Astrocyte (in vitro differentiated cells and primary cell): ENCODE measurements around the gene NARS2. TPM values are rescaled to one million over a fixed set of nuclear protein-coding genes. Genes with fewer than 3 reads are reported as not detected.
A peak's percentile ranks its signal among the peaks of the same experiment; 100 is the strongest.

Experiments
- DNase-seq: peaks from one replicate; pipeline ENCODE4 v3.0.0-alpha.2; 2010; ENCODE audit warnings: low read depth
- FAIRE-seq: peaks from 2 replicates; lab custom pipeline; 2011; peaks lifted over from hg19 to GRCh38; lab: Jason Lieb, UNC
- H2AFZ ChIP-seq: 2 replicates; pipeline ENCODE4 v1.6.0; 2012; ENCODE audit warnings: low read depth, low read length, inconsistent platforms
- H3K27ac ChIP-seq: 2 replicates; pipeline ENCODE4 v1.5.1; 2011; ENCODE audit warnings: low read depth, low read length, inconsistent platforms
- H3K27me3 ChIP-seq: 2 replicates; pipeline ENCODE4 v1.6.0; 2011; ENCODE audit warnings: low read length, inconsistent platforms; ENCODE audit not compliant: insufficient read depth
- H3K36me3 ChIP-seq: 2 replicates; pipeline ENCODE4 v1.5.1; 2011; ENCODE audit warnings: low read length, inconsistent platforms; ENCODE audit not compliant: insufficient read depth
- H3K4me1 ChIP-seq: 2 replicates; pipeline ENCODE4 v1.5.1; 2011; ENCODE audit warnings: low read length, inconsistent platforms; ENCODE audit not compliant: insufficient read depth
- H3K4me2 ChIP-seq: 2 replicates; pipeline ENCODE4 v1.6.0; 2012; ENCODE audit warnings: low read length, inconsistent platforms
- H3K4me3 ChIP-seq: 2 replicates; pipeline ENCODE4 v1.5.1; 2011; ENCODE audit warnings: low read depth, mild to moderate bottlenecking, low read length, inconsistent platforms; ENCODE audit not compliant: insufficient read depth
- H3K79me2 ChIP-seq: 2 replicates; pipeline ENCODE4 v1.6.0; 2012; ENCODE audit warnings: mild to moderate bottlenecking, low read length, inconsistent platforms; ENCODE audit not compliant: insufficient read depth
- H3K9ac ChIP-seq: 2 replicates; pipeline ENCODE4 v1.6.0; 2012; ENCODE audit warnings: mild to moderate bottlenecking, low read length, inconsistent platforms
- H3K9me3 ChIP-seq: 2 replicates; pipeline ENCODE4 v1.5.1; 2012; ENCODE audit warnings: low read depth, mild to moderate bottlenecking, low read length, inconsistent platforms; ENCODE audit not compliant: insufficient read depth
- H4K20me1 ChIP-seq: 2 replicates; pipeline ENCODE4 v1.6.0; 2012; ENCODE audit warnings: low read length, inconsistent platforms; ENCODE audit not compliant: insufficient read depth
- H3K27ac Mint-ChIP-seq: one replicate; pipeline ENCODE4 v1.8.0; 2021; ENCODE audit warnings: mild to moderate bottlenecking, mixed read lengths; ENCODE audit not compliant: unreplicated experiment
- H3K27me3 Mint-ChIP-seq: one replicate; pipeline ENCODE4 v1.8.0; 2021; ENCODE audit warnings: low read depth, mixed read lengths; ENCODE audit not compliant: unreplicated experiment
- H3K36me3 Mint-ChIP-seq: one replicate; pipeline ENCODE4 v1.8.0; 2021; ENCODE audit warnings: low read depth, mixed read lengths; ENCODE audit not compliant: unreplicated experiment
- H3K4me1 Mint-ChIP-seq: one replicate; pipeline ENCODE4 v1.8.0; 2021; ENCODE audit warnings: low read depth, mixed read lengths; ENCODE audit not compliant: unreplicated experiment
- H3K4me3 Mint-ChIP-seq: one replicate; pipeline ENCODE4 v1.8.0; 2021; ENCODE audit warnings: mild to moderate bottlenecking, moderate library complexity, mixed read lengths; ENCODE audit not compliant: unreplicated experiment
- H3K9me3 Mint-ChIP-seq: one replicate; pipeline ENCODE4 v1.8.0; 2021; ENCODE audit warnings: mild to moderate bottlenecking, mixed read lengths; ENCODE audit not compliant: unreplicated experiment
- CTCF ChIP-seq: IDR thresholded peaks from 2 replicates; pipeline ENCODE4 v1.5.1; 2011; ENCODE audit warnings: low read depth, mild to moderate bottlenecking, inconsistent platforms, low read length, moderate library complexity; ENCODE audit not compliant: insufficient read depth
- EZH2 ChIP-seq: IDR thresholded peaks from 2 replicates; pipeline ENCODE4 v1.6.1; 2012; ENCODE audit warnings: mild to moderate bottlenecking, low read length, inconsistent platforms; ENCODE audit not compliant: insufficient read depth
- total RNA-seq: library from RNA; stranded (reverse); gene quantifications from 2 replicates; pipeline ENCODE4 v1.2.1, GENCODE V29; 2021

Gene NARS2
- total RNA-seq, 1 donor from 2014 or later, result 10.1 TPM

- Mint-ChIP-seq H3K9me3 (peaks cover 1% of the 10 kb centered on the region), H3K27ac (no peak overlapping the region), H3K27me3 (no peaks in the 10 kb centered on the region), H3K4me3 (no peak overlapping the region), H3K36me3 (no peaks in the 10 kb centered on the region), H3K4me1 (peaks cover 17% of the 10 kb centered on the region)
- Histone ChIP-seq H4K20me1 (no peaks in the 10 kb centered on the region), H3K4me2 (no peak overlapping the region), H3K27me3 (no peaks in the 10 kb centered on the region), H3K36me3 (no peaks in the 10 kb centered on the region), H3K79me2 (no peaks in the 10 kb centered on the region), H3K9me3 (no peaks in the 10 kb centered on the region), H3K27ac (no peak overlapping the region), H3K9ac (no peak overlapping the region), H2AFZ (no peak overlapping the region), H3K4me1 (no peaks in the 10 kb centered on the region), H3K4me3 (no peak overlapping the region)
- TF ChIP-seq CTCF, result no peak
- TF ChIP-seq EZH2, result no peak
- DNase-seq, result peak; percentile 16
- no peak for FAIRE-seq
Measured at GRCh38 chr11:78449866-78450265, 124.8 kb downstream of the NARS2 start.

GRCh38 chr11:78446210-78446609 lies 128.5 kb downstream of the NARS2 start:
- Mint-ChIP-seq H3K4me1 (peaks cover 7% of the 10 kb centered on the region), H3K4me3 (no peak overlapping the region), H3K9me3 (no peaks in the 10 kb centered on the region), H3K27me3 (no peaks in the 10 kb centered on the region), H3K36me3 (peaks cover 4% of the 10 kb centered on the region), H3K27ac (no peak overlapping the region)
- DNase-seq (no peak), FAIRE-seq (no peak)
- H3K9me3 ChIP-seq, result no peaks in the 10 kb centered on the region
- TF ChIP-seq CTCF (no peak), EZH2 (no peak)
- no peak overlapping the region for H3K27ac ChIP-seq
- H3K36me3 ChIP-seq, result peaks cover 3% of the 10 kb centered on the region
- H4K20me1 ChIP-seq, result no peaks in the 10 kb centered on the region
- H2AFZ ChIP-seq, result no peak overlapping the region
- H3K79me2 ChIP-seq, result no peaks in the 10 kb centered on the region
- H3K9ac ChIP-seq, result no peak overlapping the region
- H3K4me3 ChIP-seq, result no peak overlapping the region
- H3K4me1 ChIP-seq, result no peaks in the 10 kb centered on the region
- no peaks in the 10 kb centered on the region for H3K27me3 ChIP-seq
- no peak overlapping the region for H3K4me2 ChIP-seq

- Histone ChIP-seq H3K9me3 (no peaks in the 10 kb centered on the region), H3K27ac (no peak overlapping the region), H3K9ac (no peak overlapping the region), H3K27me3 (no peaks in the 10 kb centered on the region), H4K20me1 (no peaks in the 10 kb centered on the region), H3K36me3 (peaks cover 3% of the 10 kb centered on the region), H3K4me1 (no peaks in the 10 kb centered on the region), H3K4me3 (no peak overlapping the region), H2AFZ (no peak overlapping the region), H3K4me2 (no peak overlapping the region), H3K79me2 (no peaks in the 10 kb centered on the region)
- no peak overlapping the region for H3K27ac Mint-ChIP-seq
- no peaks in the 10 kb centered on the region for H3K9me3 Mint-ChIP-seq
- no peak for FAIRE-seq
- peaks cover 4% of the 10 kb centered on the region for H3K36me3 Mint-ChIP-seq
- DNase-seq, result no peak
- no peaks in the 10 kb centered on the region for H3K27me3 Mint-ChIP-seq
- H3K4me3 Mint-ChIP-seq, result no peak overlapping the region
- peaks cover under 1% of the 10 kb centered on the region for H3K4me1 Mint-ChIP-seq
- no peak for TF ChIP-seq CTCF
- no peak for TF ChIP-seq EZH2
Measured at GRCh38 chr11:78444726-78445125, 129.9 kb downstream of the NARS2 start.
